HEK293T (cell line): ENCODE measurements around the gene KIF7.

Experiments
- CTCF ChIA-PET: fragments of 350-600 bp; formaldehyde crosslinking; extraction: SDS; loops from one replicate; lab custom pipeline; 2021; ENCODE audit warnings: antibody characterized with exemption, inconsistent platforms; lab: Yijun Ruan, JAX
- POLR2A ChIA-PET: fragments of 350-600 bp; formaldehyde crosslinking; extraction: SDS; loops from one replicate; lab custom pipeline; 2020; ENCODE audit warnings: antibody characterized with exemption, inconsistent platforms; lab: Yijun Ruan, JAX
- DNase-seq: peaks from one replicate; pipeline ENCODE4 v3.0.0; 2012; ENCODE audit warnings: mixed read lengths; ENCODE audit errors: extremely low spot score
- ARNT ChIP-seq: fragments of 450-650 bp; IDR thresholded peaks from 2 replicates; pipeline ENCODE4 v1.6.1; 2017; ENCODE audit warnings: mild to moderate bottlenecking
- BHLHE40 ChIP-seq: fragments of 450-650 bp; IDR thresholded peaks from 2 replicates; pipeline ENCODE4 v1.6.1; 2016; ENCODE audit warnings: mild to moderate bottlenecking, moderate library complexity, borderline replicate concordance
- CTBP1 ChIP-seq: fragments of 450-650 bp; IDR thresholded peaks from 2 replicates; pipeline ENCODE4 v1.6.1; 2016; ENCODE audit warnings: borderline replicate concordance
- ELF4 ChIP-seq: fragments of 450-650 bp; IDR thresholded peaks from 2 replicates; pipeline ENCODE4 v1.6.1; 2017; ENCODE audit warnings: antibody characterized with exemption
- FOXA1 ChIP-seq: fragments of 450-650 bp; IDR thresholded peaks from 2 replicates; pipeline ENCODE4 v1.6.1; 2016; ENCODE audit warnings: mild to moderate bottlenecking
- FOXK2 ChIP-seq: fragments of 450-650 bp; IDR thresholded peaks from 2 replicates; pipeline ENCODE4 v1.6.1; 2016; ENCODE audit warnings: mild to moderate bottlenecking
- FOXM1 ChIP-seq: fragments of 450-650 bp; IDR thresholded peaks from 2 replicates; pipeline ENCODE4 v1.6.1; 2017; ENCODE audit warnings: mild to moderate bottlenecking, borderline replicate concordance
- HDGF ChIP-seq: fragments of 450-650 bp; IDR thresholded peaks from 2 replicates; pipeline ENCODE4 v1.6.1; 2017; ENCODE audit warnings: antibody characterized with exemption, borderline replicate concordance
- L3MBTL2 ChIP-seq: fragments of 450-650 bp; conservative IDR thresholded peaks from 2 replicates; pipeline ENCODE4 v1.6.1; 2016; ENCODE audit warnings: mild to moderate bottlenecking
- LEF1 ChIP-seq: fragments of 450-650 bp; IDR thresholded peaks from 2 replicates; pipeline ENCODE4 v1.6.1; 2017; ENCODE audit warnings: mild to moderate bottlenecking, borderline replicate concordance
- NFRKB ChIP-seq: fragments of 450-650 bp; IDR thresholded peaks from 2 replicates; pipeline ENCODE4 v1.6.1; 2016; ENCODE audit warnings: mild to moderate bottlenecking, moderate library complexity
- SP1 ChIP-seq: fragments of 450-650 bp; IDR thresholded peaks from 2 replicates; pipeline ENCODE4 v1.6.1; 2017
- SUZ12 ChIP-seq: fragments of 450-650 bp; IDR thresholded peaks from 2 replicates; pipeline ENCODE4 v1.6.1; 2016; ENCODE audit warnings: mild to moderate bottlenecking
- TARDBP ChIP-seq: fragments of 450-650 bp; IDR thresholded peaks from 2 replicates; pipeline ENCODE4 v1.6.1; 2016
- ZNF384 ChIP-seq: fragments of 450-650 bp; IDR thresholded peaks from 2 replicates; pipeline ENCODE4 v1.6.1; 2016
- TF ChIP-seq, protein P1 (sequence below): fragments of 450-650 bp; IDR thresholded peaks from 2 replicates; pipeline ENCODE4 v1.6.1; 2016

The KIF7 gene

DNA sequence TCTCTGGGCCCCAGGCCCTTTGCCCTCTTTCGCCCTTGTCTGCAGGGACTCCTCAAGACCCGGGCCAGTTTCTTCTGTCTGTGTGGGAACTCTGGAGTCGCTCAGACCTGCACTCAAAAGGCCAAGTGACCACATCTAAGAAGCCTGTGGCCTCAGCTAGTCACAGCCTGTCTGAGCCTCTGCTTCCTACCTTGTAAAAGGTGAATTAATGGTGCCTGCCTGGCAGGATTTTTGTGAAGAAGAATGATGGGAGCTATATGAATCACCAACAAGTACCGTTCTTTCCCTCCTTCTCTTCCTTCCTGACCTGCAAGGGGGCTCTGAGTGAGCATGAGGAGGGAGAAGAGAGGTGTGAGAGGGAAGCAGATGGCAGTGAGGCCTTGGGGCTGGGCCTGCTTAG, 16.4 kb upstream of the KIF7 start:
- ChIA-PET CTCF (interaction anchor here (2.2 to 2.4 kb wide), 2 partner anchors 10 to 14 kb away, joined by 11 to 17 read pairs; no protein-coding TSS in a partner anchor), POLR2A (interaction anchor here (1.4 kb wide), 1 partner anchor 24 kb away, joined by 3 read pairs; no protein-coding TSS in a partner anchor)
- TF ChIP-seq LEF1, result no peak
- no peak for TF ChIP-seq CTBP1
- no peak for TF ChIP-seq ELF4
- no peak for TF ChIP-seq HDGF
- no peak for TF ChIP-seq SP1
- no peak for TF ChIP-seq SUZ12
- TF ChIP-seq, protein P1, sequence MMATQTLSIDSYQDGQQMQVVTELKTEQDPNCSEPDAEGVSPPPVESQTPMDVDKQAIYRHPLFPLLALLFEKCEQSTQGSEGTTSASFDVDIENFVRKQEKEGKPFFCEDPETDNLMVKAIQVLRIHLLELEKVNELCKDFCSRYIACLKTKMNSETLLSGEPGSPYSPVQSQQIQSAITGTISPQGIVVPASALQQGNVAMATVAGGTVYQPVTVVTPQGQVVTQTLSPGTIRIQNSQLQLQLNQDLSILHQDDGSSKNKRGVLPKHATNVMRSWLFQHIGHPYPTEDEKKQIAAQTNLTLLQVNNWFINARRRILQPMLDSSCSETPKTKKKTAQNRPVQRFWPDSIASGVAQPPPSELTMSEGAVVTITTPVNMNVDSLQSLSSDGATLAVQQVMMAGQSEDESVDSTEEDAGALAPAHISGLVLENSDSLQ, result no peak
- TF ChIP-seq NFRKB, result no peak
- no peak for TF ChIP-seq FOXM1
- no peak for TF ChIP-seq FOXK2
- no peak for TF ChIP-seq FOXA1
- no peak for DNase-seq

DNA sequence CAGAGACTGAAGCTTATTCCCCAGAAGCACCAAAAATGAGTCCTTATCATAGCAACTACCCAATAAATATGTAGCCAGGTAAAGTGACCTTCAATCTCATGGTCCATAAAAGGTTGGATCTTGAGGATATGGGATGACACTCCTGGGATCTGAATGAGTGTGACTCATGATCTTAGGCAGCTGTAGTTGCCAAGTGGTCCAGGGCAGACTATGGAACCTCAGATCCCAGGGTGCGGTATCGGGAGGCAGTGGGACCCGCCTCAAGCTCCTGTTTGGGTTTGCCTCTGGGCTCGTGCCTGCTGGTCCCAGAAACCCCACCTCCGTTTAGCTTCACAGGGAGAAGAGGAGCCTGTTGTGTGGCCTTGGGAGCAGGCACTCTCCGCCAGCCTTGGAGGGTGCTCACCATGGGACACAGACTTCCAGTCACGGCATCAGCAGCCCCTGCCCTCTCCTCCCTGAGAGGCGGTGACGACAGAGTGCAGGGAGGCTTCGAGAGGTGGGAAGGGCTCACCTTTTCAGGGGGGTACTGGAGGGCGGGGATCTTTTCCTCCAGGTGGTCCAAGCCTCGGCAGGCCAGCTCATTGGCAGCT, 15.8 kb upstream of the KIF7 start:
- ChIA-PET POLR2A (interaction anchor here (1.4 to 1.7 kb wide), 2 partner anchors 13 to 24 kb away, joined by 3 to 4 read pairs; no protein-coding TSS in a partner anchor), CTCF (interaction anchor here (0.6 to 2.4 kb wide), 3 partner anchors 9 to 94 kb away, joined by 3 to 17 read pairs (median 11); no protein-coding TSS in a partner anchor)
- DNase-seq, result no peak
- TF ChIP-seq CTBP1, result no peak
- TF ChIP-seq, protein P1, result no peak
- no peak for TF ChIP-seq NFRKB
- no peak for TF ChIP-seq FOXM1
- no peak for TF ChIP-seq FOXA1
- no peak for TF ChIP-seq SUZ12
- TF ChIP-seq FOXK2, result no peak
- no peak for TF ChIP-seq ELF4
- TF ChIP-seq ARNT, result no peak
- TF ChIP-seq HDGF, result no peak
- TF ChIP-seq L3MBTL2, result no peak
- TF ChIP-seq SP1, result no peak

DNA sequence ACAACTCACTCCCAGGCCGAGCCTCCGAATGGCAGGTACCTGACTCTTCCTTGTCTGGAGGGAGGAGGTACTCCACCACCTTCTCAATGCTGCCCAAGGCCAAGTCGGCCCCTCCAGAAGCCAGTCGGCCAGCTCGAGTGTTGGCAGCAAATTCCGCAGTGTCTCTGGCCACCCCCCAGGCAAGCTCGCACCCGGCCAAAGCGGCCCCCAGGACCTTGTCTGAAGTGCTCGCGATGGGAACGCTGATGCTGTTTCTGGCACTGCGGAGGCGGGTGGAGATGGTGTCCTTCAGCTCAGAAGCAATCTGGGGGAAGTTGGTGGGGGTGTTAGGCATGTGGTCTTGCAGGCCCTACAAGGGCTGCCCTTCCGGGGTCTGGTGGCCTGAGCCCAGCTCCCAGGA, 14.7 kb upstream of the KIF7 start:
- no peak for TF ChIP-seq TARDBP
- TF ChIP-seq NFRKB, result no peak
- TF ChIP-seq ARNT, result no peak
- no peak for TF ChIP-seq SUZ12
- no peak for DNase-seq
- ChIA-PET POLR2A (interaction anchor here (1.7 kb wide), 1 partner anchor 12 kb away, joined by 4 read pairs; no protein-coding TSS in a partner anchor), CTCF (interaction anchor here (0.5 to 2.2 kb wide), 2 partner anchors 9 to 12 kb away, joined by 3 to 11 read pairs; no protein-coding TSS in a partner anchor)

DNA sequence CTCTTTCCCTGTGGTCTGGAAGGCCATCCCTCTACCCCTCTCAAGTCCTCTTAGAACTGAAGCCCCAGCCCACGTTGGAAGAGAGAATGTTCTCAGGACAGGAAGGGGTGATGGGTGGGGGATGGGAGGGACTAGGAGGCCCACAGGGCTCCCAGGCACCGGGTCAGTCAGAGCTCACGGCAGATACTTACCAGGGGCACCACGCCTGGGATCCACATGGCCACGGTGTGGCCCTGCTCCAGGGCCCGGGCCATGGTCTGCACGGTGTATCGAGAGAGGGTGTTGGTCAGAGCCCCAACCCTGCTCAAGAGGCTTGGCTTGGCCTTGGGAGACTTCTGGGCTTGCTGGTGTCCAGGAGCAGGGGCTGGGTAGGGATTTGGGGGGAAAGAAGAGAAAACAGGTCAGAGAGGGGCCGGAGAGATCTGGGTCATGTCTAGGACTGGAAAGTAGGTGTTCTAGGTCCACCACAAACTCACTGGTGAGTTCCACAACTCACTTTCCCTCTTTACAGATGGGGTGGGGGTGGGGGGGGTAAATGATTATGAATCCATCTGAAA, 14.1 kb upstream of the KIF7 start:
- no peak for TF ChIP-seq HDGF
- TF ChIP-seq L3MBTL2, result no peak
- no peak for DNase-seq
- ChIA-PET CTCF (interaction anchor here (2.2 kb wide), 1 partner anchor 11 kb away, joined by 11 read pairs; no protein-coding TSS in a partner anchor), POLR2A (interaction anchor here (1.7 kb wide), 1 partner anchor 12 kb away, joined by 4 read pairs; no protein-coding TSS in a partner anchor)

DNA sequence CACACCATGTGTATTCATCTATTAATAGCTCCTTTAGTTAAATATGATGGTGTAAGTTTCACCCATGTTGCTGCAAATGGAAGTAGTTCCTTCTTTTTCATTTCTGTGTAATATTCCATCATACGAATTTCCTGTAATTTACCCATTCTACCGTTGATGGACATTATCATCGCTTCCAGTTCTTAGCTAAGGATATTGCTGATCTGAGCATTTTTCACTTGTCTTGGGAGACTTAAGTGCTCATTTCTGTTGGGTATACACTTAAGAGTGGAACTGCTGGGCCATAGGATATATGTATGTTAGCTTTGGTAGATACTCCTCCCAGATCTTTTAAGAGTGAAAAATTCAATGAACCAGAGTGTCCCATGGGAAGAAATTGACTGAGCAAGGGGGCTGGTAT, 12.9 kb upstream of the KIF7 start:
- ChIA-PET CTCF (no interaction called here), POLR2A (interaction anchor here (1.2 kb wide), 1 partner anchor 13 kb away, joined by 4 read pairs; the partner anchor contains the start of gene KIF7)
- DNase-seq, result no peak
- no peak for TF ChIP-seq NFRKB
- TF ChIP-seq ZNF384, result no peak
- TF ChIP-seq BHLHE40, result no peak
- TF ChIP-seq L3MBTL2, result no peak
- TF ChIP-seq ARNT, result no peak
- TF ChIP-seq CTBP1, result no peak
- TF ChIP-seq TARDBP, result no peak
- no peak for TF ChIP-seq FOXA1
- no peak for TF ChIP-seq ELF4
- no peak for TF ChIP-seq LEF1
- TF ChIP-seq FOXM1, result no peak
- TF ChIP-seq HDGF, result no peak
- TF ChIP-seq FOXK2, result no peak
- no peak for TF ChIP-seq SP1
- TF ChIP-seq, protein P1, result no peak
- no peak for TF ChIP-seq SUZ12

DNA sequence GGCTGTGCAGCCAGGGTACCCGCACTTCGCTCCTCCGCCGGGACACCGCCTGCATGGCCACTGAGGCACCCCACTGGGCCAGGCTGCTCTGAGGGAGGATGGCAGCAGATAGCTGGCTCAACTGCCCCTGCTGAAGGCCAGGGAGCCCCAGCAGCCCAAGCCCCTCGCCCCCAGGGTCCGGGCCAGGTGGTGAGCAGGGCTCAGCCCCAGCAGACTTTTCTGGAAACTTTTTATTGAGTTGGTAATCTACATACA, 12.4 kb upstream of the KIF7 start:
- no peak for TF ChIP-seq TARDBP
- TF ChIP-seq L3MBTL2, result no peak
- TF ChIP-seq, protein P1, result no peak
- no peak for TF ChIP-seq ZNF384
- no peak for TF ChIP-seq ARNT
- no peak for TF ChIP-seq ELF4
- no peak for TF ChIP-seq FOXK2
- TF ChIP-seq FOXM1, result no peak
- no peak for TF ChIP-seq NFRKB
- no peak for TF ChIP-seq HDGF
- no peak for TF ChIP-seq SUZ12
- no peak for TF ChIP-seq FOXA1
- no peak for TF ChIP-seq BHLHE40
- TF ChIP-seq SP1, result no peak
- no peak for TF ChIP-seq CTBP1
- TF ChIP-seq LEF1, result no peak
- ChIA-PET POLR2A (interaction anchor here (1.2 kb wide), 1 partner anchor 13 kb away, joined by 4 read pairs; the partner anchor contains the start of gene KIF7), CTCF (no interaction called here)
- no peak for DNase-seq
